ENCODE measurements around the gene TMEM247. TPM values are rescaled to one million over a fixed set of nuclear protein-coding genes. Genes with fewer than 3 reads are reported as not detected.

TMEM247 gene
- total RNA-seq, 4 donors from 2014 or later: not detected

GRCh38 chr2:46497766-46498165, 18.4 kb downstream of the TMEM247 start:
- Histone ChIP-seq H3K4me3 (replicated peaks in 1 of 3) (no peak overlapping the region), H3K4me1 (peaks cover 0 to 4% of the 10 kb centered on the region in 2 donors), H3K36me3 (no peaks in the 10 kb centered on the region), H3K9me3 (no peaks in the 10 kb centered on the region), H3K27me3 (no peaks in the 10 kb centered on the region), H3K27ac (no peak overlapping the region)
- TF ChIP-seq CTCF (IDR thresholded peaks at IDR 0.05): no peak
- no peak for TF ChIP-seq POLR2A (IDR thresholded peaks at IDR 0.05)
- no peak for DNase-seq
- intact Hi-C loops (cut with DNase I): no loop called here
- 90 to 96% methylated on average over 4 of the region's 4 CpGs for WGBS, 2 donors

GRCh38 chr2:46498681-46499080, 19.3 kb downstream of the TMEM247 start:
- Histone ChIP-seq H3K27ac (no peak overlapping the region), H3K4me1 (peaks cover 0 to 4% of the 10 kb centered on the region in 2 donors), H3K36me3 (no peaks in the 10 kb centered on the region), H3K27me3 (no peaks in the 10 kb centered on the region), H3K4me3 (replicated peaks in 1 of 3) (no peak overlapping the region), H3K9me3 (no peaks in the 10 kb centered on the region)
- DNase-seq: no peak
- WGBS, 2 donors: 87 to 91% methylated on average over 4 of the region's 4 CpGs
- intact Hi-C loops (cut with DNase I): no loop called here
- TF ChIP-seq CTCF (IDR thresholded peaks at IDR 0.05) (no peak), POLR2A (IDR thresholded peaks at IDR 0.05) (no peak)

- DNase-seq: no peak
- peak overlapping the region in 1 of 3 donors; percentile 36 for H3K4me3 ChIP-seq (replicated peaks in 1 of 3)
- H3K9me3 ChIP-seq: no peaks in the 10 kb centered on the region
- peak overlapping the region; percentile 47 to 83 (median 80) for H3K27ac ChIP-seq
- no peak for TF ChIP-seq CTCF (IDR thresholded peaks at IDR 0.05)
- TF ChIP-seq POLR2A (IDR thresholded peaks at IDR 0.05): no peak
- 30 to 32% methylated on average over 7 of the region's 7 CpGs for WGBS, 2 donors
- intact Hi-C loops (cut with DNase I): no loop called here
- no peaks in the 10 kb centered on the region for H3K36me3 ChIP-seq
- H3K4me1 ChIP-seq: peaks cover 0 to 4% of the 10 kb centered on the region in 2 donors
- H3K27me3 ChIP-seq: no peaks in the 10 kb centered on the region
Observed at GRCh38 chr2:46499392-46499785, 20.0 kb downstream of the TMEM247 start.

- DNase-seq: no peak
- WGBS, 2 donors: 79 to 90% methylated on average over 6 of the region's 6 CpGs
- no peak overlapping the region for H3K4me3 ChIP-seq (replicated peaks in 1 of 3)
- TF ChIP-seq CTCF (IDR thresholded peaks at IDR 0.05) (no peak), POLR2A (IDR thresholded peaks at IDR 0.05) (no peak)
- no peaks in the 10 kb centered on the region for H3K9me3 ChIP-seq
- peaks cover 0 to 4% of the 10 kb centered on the region in 2 donors for H3K4me1 ChIP-seq
- intact Hi-C loops (cut with DNase I): no loop called here
- no peaks in the 10 kb centered on the region for H3K36me3 ChIP-seq
- H3K27ac ChIP-seq: no peak overlapping the region
- H3K27me3 ChIP-seq: no peaks in the 10 kb centered on the region
Observed at GRCh38 chr2:46500801-46501200, 21.4 kb downstream of the TMEM247 start.

GRCh38 chr2:46502291-46502885, 23.0 kb downstream of the TMEM247 start:
- intact Hi-C loops (cut with DNase I): no loop called here
- TF ChIP-seq POLR2A (IDR thresholded peaks at IDR 0.05): no peak
- TF ChIP-seq CTCF (IDR thresholded peaks at IDR 0.05): no peak
- no peak for DNase-seq
- Histone ChIP-seq H3K4me1 (peaks cover 0 to 4% of the 10 kb centered on the region in 2 donors), H3K9me3 (no peaks in the 10 kb centered on the region), H3K36me3 (no peaks in the 10 kb centered on the region), H3K27me3 (no peaks in the 10 kb centered on the region), H3K4me3 (replicated peaks in 1 of 3) (no peak overlapping the region), H3K27ac (no peak overlapping the region)
- 77 to 83% methylated on average over 4 of the region's 4 CpGs for WGBS, 2 donors
